HG03432 (cell line): ENCODE measurements around the gene ANXA2R.
"Not testable (repeated sequence)": the region's sequence is repeated elsewhere in the genome, so short reads cannot be mapped to it uniquely, and the experiment has no call there.

Source experiments
- ATAC-seq: cut with Tn5 transposase; IDR thresholded peaks from one replicate; pipeline ENCODE4 v1.9.1; 2021; ENCODE audit warnings: mild to moderate bottlenecking, moderate library complexity; ENCODE audit not compliant: unreplicated experiment

ANXA2R gene

DNA sequence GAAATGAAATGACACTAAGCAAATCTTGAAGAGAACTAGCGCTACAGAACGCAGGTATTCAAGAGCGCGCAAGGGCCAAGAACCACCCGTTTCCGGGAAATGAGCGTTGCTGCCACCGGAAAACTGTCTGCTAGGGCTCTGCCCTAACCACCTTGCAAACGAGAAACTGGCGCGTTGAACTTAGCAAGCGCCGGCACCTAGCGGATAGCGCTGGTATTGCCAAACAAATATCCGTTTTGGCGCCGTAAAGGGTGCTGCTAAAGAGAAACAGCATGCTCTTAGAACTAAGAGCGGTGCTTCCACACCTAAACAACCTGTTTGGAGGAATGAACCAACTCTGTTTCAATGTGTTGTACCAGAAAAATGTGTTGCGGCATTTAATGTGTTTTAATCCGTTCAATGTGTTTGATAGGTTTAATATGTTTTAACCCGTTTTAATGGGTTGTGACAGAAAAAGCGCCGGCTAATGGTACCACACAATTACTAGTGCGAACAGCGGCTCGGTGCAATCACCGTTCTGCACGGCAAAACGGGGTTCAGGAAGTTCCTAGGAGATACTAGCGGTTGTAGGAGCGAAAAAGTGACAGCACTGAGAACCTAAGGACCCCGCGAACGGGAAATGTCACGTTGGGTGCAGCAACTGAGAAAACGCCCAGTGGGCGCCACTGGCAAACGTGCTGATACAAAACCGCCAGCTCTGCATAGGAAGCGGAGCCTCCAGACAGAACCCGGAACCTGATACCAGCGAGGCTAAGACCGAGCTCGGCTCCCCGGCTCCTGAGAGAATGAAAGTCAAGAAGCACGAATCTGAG is at the start of gene ANXA2R:
Gene ANXA2R, minus strand, starts transcription at position 33 of the 812 bp plus-strand sequence. CDS start 273 bp downstream, outside the sequence.
- ATAC-seq = peak; percentile 47

DNA sequence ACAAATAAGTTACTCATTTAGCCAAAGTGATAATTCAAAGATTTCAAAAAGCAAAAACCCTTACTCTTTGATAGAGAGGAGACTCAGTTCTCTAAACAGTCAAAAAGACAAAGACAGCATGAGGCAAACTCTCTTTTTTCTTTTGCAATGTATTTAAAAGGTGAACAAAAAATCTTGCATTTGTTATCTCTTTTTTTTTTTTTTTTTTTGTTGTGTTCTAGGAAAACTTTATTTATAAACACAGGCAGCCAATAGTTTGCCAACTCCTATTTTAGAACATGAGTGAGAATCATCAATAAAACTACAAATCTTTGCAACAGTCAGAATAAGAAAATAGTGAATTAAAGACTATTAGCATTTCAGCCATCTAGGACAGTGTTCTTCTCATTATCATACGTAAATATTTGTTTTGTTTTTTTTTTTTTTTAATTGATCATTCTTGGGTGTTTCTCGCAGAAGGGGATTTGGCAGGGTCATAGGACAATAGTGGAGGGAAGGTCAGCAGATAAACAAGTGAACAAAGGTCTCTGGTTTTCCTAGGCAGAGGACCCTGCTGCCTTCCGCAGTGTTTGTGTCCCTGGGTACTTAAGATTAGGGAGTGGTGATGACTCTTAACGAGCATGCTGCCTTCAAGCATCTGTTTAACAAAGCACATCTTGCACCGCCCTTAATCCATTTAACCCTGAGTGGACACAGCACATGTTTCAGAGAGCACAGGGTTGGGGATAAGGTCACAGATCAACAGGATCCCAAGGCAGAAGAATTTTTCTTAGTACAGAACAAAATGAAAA is 46.2 kb upstream of the ANXA2R start:
- not testable (repeated sequence) for ATAC-seq

- ATAC-seq = no peak
Measured at GRCh38 chr5:43085453-43085852, 45.3 kb upstream of the ANXA2R start.

DNA sequence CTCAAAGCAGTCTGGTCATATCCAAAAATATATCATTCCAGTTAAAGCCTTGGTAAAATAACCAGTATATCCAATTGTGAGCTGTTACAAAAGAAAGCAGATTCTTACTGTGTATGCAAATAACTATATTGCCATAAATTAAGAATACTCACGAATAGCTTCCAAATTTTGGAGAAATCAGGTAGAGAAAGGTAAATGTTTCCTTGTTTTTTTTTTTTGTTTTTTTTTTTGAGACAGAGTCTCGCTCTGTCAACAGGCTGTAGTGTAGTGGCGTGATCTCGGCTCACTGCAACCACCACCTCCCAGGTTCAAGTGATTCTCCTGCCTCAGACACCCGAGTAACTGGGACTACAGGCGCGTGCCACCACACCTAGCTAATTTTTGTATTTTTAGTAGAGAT is 44.3 kb upstream of the ANXA2R start:
- ATAC-seq = not testable (repeated sequence)

- ATAC-seq = not testable (repeated sequence)
Measured at GRCh38 chr5:43081345-43081744, 41.2 kb upstream of the ANXA2R start.

- ATAC-seq = no peak
Measured at GRCh38 chr5:43078956-43079355, 38.8 kb upstream of the ANXA2R start.

- ATAC-seq = not testable (repeated sequence)
Measured at GRCh38 chr5:43077446-43078191, 37.5 kb upstream of the ANXA2R start.

- no peak for ATAC-seq
Measured at GRCh38 chr5:43075319-43076293, 35.5 kb upstream of the ANXA2R start.

DNA sequence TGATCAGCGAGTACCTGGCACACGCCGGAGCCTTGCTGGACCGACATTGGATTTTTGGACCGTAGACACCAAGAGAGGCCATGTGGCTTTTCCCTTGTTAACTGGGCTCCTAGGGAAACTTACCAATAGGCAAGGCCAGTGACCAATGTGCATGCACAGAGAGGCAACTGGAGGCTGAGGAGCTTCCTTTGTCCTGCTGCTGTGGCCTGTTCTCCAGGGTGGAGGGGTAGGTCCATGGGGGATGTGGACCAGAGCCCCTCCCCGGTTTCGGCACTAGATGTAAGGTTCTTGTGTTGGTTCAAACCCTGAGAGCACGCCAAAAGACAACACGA is 34.8 kb upstream of the ANXA2R start:
- ATAC-seq = no peak

DNA sequence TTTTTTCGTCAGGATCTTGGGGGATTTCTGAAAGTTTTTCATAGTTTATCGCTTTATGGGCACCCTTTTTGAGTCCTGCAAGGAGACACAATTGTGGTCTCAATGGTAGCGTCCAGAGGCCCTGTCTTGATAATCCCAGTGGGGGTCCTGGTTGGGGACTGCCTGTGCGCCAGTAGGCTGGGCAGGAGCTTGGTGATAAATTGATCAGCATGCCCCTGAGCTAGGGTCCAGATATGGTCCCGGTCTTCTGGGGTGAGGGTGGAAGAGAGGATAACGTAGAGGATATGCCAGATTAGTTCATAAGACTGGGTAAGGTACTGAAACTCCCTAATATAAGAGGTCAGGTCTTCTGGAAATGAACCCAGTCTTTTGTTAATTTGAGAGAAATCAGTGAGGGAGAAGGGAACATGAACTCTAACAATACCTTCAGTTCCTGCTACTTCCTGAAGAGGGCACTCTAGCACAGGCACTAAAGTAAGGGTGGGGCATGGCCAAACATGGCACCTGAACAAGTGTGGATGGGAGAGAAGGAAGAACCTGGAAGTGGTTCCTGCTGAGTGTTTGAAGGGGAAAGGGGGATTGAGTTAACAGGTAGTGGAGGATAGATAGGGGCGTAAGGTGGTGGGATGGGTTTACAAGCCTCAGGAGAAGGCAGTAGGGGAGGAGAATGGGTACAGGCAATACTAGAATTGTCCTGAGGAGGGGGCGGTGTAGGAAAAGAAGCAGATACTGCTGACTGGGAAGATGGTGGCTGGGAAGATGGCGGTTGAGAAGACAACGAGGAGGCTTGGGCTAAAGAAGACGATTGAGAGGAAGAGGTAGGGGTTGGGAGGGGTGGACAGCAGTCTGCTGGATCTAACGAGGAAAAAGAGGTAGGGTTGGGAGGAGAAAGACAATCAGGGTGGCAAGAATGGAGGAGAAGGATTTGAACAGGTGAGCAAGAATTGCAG is 33.8 kb upstream of the ANXA2R start:
- ATAC-seq = no peak

GRCh38 chr5:43069401-43069720 is 29.2 kb upstream of the ANXA2R start:
- ATAC-seq = not testable (repeated sequence)

- ATAC-seq = no peak
Measured at GRCh38 chr5:43068037-43068436, 27.9 kb upstream of the ANXA2R start.

DNA sequence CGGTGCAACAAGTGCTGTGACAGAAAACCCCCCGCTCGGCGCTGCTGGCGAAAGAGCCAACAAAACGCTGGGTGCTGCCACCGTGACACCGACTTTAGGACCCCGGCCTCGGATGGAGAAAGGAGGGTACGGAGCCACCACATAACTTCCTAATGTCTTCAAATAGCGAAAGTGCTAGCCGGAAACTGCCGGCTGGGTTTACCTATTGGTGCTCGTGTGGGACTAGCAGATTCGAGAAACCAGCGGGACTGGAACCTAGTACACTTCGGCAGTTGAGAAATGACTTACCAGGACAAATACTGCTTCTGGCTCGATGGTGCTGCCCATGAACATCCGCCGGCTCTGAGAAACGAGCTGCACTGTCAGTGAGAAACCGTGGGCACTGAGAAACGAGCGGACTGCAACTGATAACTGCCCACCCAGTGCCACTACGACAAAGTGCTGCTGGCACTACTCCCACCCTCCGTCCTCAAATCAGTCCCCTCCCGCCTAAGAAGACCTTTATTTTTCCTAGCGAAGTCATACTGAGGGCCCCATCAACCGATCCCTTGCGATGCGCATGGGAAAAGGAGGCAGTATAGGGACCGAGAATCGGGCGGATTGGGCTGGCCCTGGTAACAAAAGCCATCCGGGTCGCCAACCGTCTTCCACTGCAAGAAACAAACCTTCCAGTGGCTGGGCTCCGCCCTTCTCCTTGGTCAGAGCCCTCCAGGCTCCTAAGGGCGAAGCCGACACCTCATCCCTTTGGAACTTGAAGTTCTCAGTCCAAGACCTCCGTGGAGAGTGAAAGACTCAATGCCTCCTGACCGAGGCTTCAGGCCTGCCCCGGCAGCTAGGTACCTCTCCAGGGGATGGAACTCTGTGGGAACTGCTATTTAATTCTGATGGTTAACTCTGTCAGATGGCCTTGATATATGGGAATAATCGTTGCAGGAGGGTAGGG is 27.0 kb upstream of the ANXA2R start:
- peak; percentile 44 for ATAC-seq

DNA sequence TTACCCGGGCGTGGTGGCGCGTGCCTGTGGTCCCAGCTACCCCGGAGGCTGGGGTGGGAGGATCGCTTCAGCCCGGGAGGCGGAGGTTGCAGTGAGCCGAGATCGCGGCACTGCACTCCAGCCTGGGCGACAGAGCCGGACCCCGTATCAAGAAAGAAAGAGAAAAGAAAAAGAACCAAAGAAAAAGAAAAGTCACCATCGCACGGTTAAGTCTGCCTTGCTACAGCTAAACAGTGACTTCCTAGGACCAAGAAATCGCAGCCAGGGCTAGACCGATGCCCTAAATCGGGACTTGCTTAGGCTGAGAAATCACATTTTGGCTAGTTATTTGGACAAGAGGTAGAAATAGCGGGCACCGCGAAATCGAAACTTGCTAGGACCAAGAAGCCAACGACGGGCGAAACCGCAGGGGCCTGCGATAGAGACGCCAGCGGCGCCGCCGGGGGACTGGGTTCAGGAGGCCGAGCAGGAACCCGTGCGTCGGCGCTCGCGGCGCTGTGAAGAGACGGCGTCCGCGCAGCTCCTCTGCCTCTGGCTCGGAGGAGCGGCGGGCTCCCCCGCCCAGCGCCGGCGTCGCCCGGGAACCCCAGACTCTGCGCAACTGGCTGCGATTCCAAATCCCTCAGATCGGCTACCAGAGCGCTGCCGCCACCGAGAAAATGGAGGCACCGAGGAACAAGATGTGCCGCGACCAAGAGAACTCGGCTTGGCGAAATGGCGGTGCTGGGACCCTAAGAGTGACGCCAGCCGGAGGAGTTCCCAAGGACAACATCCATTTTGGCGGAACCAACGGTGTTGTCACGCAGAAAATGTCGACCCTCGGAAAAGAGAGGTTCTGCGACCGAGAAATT is 26.1 kb upstream of the ANXA2R start:
- peak; percentile 33 for ATAC-seq

GRCh38 chr5:43065387-43065947 is 25.3 kb upstream of the ANXA2R start:
- no peak for ATAC-seq

DNA sequence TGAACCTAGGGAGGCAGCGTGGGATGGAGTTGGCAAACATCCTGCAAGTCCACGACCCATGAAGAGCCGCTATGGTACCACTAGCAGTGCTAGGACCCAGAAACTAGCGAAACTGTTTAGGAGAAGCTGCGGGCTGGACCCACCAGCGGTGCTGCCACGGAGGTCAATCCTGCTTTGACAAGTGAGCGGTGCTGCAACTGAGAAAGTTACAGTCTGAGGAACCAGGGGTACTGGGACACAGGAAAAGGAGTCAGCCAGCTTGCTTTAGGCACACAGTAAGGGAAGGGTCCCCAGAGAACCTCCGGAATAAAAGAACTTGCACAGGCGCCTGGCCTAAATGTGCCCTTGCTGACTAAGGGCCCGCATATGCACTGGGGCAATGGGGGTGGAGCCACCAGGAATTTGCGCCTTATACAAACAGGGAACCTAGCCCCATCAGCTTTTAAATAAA is 23.6 kb upstream of the ANXA2R start:
- no peak for ATAC-seq
